PFSK-1 (cell line): ENCODE measurements around the gene NYNRIN.

Experiments
- FOXP2 ChIP-seq: optimal IDR thresholded peaks from 2 replicates; pipeline ENCODE3; 2011; ENCODE audit warnings: borderline replicate concordance, control low read depth, inconsistent platforms; ENCODE audit not compliant: insufficient read depth; ENCODE audit errors: extremely low read length, extremely low read depth
- POLR2AphosphoS5 ChIP-seq: IDR thresholded peaks from 2 replicates; pipeline ENCODE4 v1.6.1; 2012; ENCODE audit warnings: low read depth, mild to moderate bottlenecking, control low read depth, low read length, moderate library complexity
- REST ChIP-seq, 2 experiments: IDR thresholded peaks; 2 replicates each; pipeline versions ENCODE4 v1.6.1 to v1.8.0; 2011 to 2012; ENCODE audit warnings: low read depth in 2 of 2, low read length in 2 of 2, control low read depth in 1 of 2, inconsistent platforms in 1 of 2, mild to moderate bottlenecking in 1 of 2, moderate library complexity in 1 of 2; ENCODE audit not compliant: insufficient read depth in 1 of 2
- SIN3A ChIP-seq: IDR thresholded peaks from 2 replicates; pipeline ENCODE4 v1.6.1; 2012; ENCODE audit warnings: mild to moderate bottlenecking, low read length, moderate library complexity, borderline replicate concordance; ENCODE audit not compliant: insufficient read depth
- TAF1 ChIP-seq: IDR thresholded peaks from 2 replicates; pipeline ENCODE4 v1.6.1; 2012; ENCODE audit warnings: low read length, control low read depth, borderline replicate concordance; ENCODE audit not compliant: insufficient read depth

The NYNRIN gene

GRCh38 chr14:24355009-24355408 is 43.8 kb upstream of the NYNRIN start:
- no peak for TF ChIP-seq FOXP2
- no peak for TF ChIP-seq POLR2AphosphoS5
- TF ChIP-seq TAF1 = no peak
- no peak for TF ChIP-seq REST (IDR thresholded peaks at IDR 0.05; ENCODE audit: insufficient read depth in 1 of 2, low read depth in 2 of 2, low read length in 2 of 2)
- no peak for TF ChIP-seq SIN3A

GRCh38 chr14:24356208-24356607 is 42.6 kb upstream of the NYNRIN start:
- no peak for TF ChIP-seq TAF1
- no peak for TF ChIP-seq SIN3A
- no peak for TF ChIP-seq FOXP2
- no peak for TF ChIP-seq REST (IDR thresholded peaks at IDR 0.05; ENCODE audit: insufficient read depth in 1 of 2, low read depth in 2 of 2, low read length in 2 of 2)
- no peak for TF ChIP-seq POLR2AphosphoS5

GRCh38 chr14:24360281-24360680 is 38.5 kb upstream of the NYNRIN start:
- TF ChIP-seq SIN3A (no peak), FOXP2 (no peak), POLR2AphosphoS5 (no peak), REST (IDR thresholded peaks at IDR 0.05; ENCODE audit: insufficient read depth in 1 of 2, low read depth in 2 of 2, low read length in 2 of 2) (no peak), TAF1 (no peak)

GRCh38 chr14:24361326-24361725 is 37.5 kb upstream of the NYNRIN start:
- TF ChIP-seq POLR2AphosphoS5 = no peak

GRCh38 chr14:24362241-24362960 is 36.4 kb upstream of the NYNRIN start:
- no peak for TF ChIP-seq POLR2AphosphoS5

- TF ChIP-seq SIN3A (no peak), TAF1 (no peak), REST (IDR thresholded peaks at IDR 0.05; ENCODE audit: insufficient read depth in 1 of 2, low read depth in 2 of 2, low read length in 2 of 2) (no peak), POLR2AphosphoS5 (no peak), FOXP2 (no peak)
These were observed 35.4 kb upstream of the NYNRIN start for GRCh38 chr14:24363401-24363800.
